Astrocyte (in vitro differentiated cells and primary cell): ENCODE measurements around the gene COMMD9. TPM values are rescaled to one million over a fixed set of nuclear protein-coding genes. Genes with fewer than 3 reads are reported as not detected.

Experiments
- DNase-seq: peaks from one replicate; pipeline ENCODE4 v3.0.0-alpha.2; 2010; ENCODE audit warnings: low read depth
- FAIRE-seq: peaks from 2 replicates; lab custom pipeline; 2011; peaks lifted over from hg19 to GRCh38; lab: Jason Lieb, UNC
- H2AFZ ChIP-seq: 2 replicates; pipeline ENCODE4 v1.6.0; 2012; ENCODE audit warnings: low read depth, low read length, inconsistent platforms
- H3K27ac ChIP-seq: 2 replicates; pipeline ENCODE4 v1.5.1; 2011; ENCODE audit warnings: low read depth, low read length, inconsistent platforms
- H3K27me3 ChIP-seq: 2 replicates; pipeline ENCODE4 v1.6.0; 2011; ENCODE audit warnings: low read length, inconsistent platforms; ENCODE audit not compliant: insufficient read depth
- H3K36me3 ChIP-seq: 2 replicates; pipeline ENCODE4 v1.5.1; 2011; ENCODE audit warnings: low read length, inconsistent platforms; ENCODE audit not compliant: insufficient read depth
- H3K4me1 ChIP-seq: 2 replicates; pipeline ENCODE4 v1.5.1; 2011; ENCODE audit warnings: low read length, inconsistent platforms; ENCODE audit not compliant: insufficient read depth
- H3K4me2 ChIP-seq: 2 replicates; pipeline ENCODE4 v1.6.0; 2012; ENCODE audit warnings: low read length, inconsistent platforms
- H3K4me3 ChIP-seq: 2 replicates; pipeline ENCODE4 v1.5.1; 2011; ENCODE audit warnings: low read depth, mild to moderate bottlenecking, low read length, inconsistent platforms; ENCODE audit not compliant: insufficient read depth
- H3K79me2 ChIP-seq: 2 replicates; pipeline ENCODE4 v1.6.0; 2012; ENCODE audit warnings: mild to moderate bottlenecking, low read length, inconsistent platforms; ENCODE audit not compliant: insufficient read depth
- H3K9ac ChIP-seq: 2 replicates; pipeline ENCODE4 v1.6.0; 2012; ENCODE audit warnings: mild to moderate bottlenecking, low read length, inconsistent platforms
- H3K9me3 ChIP-seq: 2 replicates; pipeline ENCODE4 v1.5.1; 2012; ENCODE audit warnings: low read depth, mild to moderate bottlenecking, low read length, inconsistent platforms; ENCODE audit not compliant: insufficient read depth
- H4K20me1 ChIP-seq: 2 replicates; pipeline ENCODE4 v1.6.0; 2012; ENCODE audit warnings: low read length, inconsistent platforms; ENCODE audit not compliant: insufficient read depth
- H3K27ac Mint-ChIP-seq: one replicate; pipeline ENCODE4 v1.8.0; 2021; ENCODE audit warnings: mild to moderate bottlenecking, mixed read lengths; ENCODE audit not compliant: unreplicated experiment
- H3K27me3 Mint-ChIP-seq: one replicate; pipeline ENCODE4 v1.8.0; 2021; ENCODE audit warnings: low read depth, mixed read lengths; ENCODE audit not compliant: unreplicated experiment
- H3K36me3 Mint-ChIP-seq: one replicate; pipeline ENCODE4 v1.8.0; 2021; ENCODE audit warnings: low read depth, mixed read lengths; ENCODE audit not compliant: unreplicated experiment
- H3K4me1 Mint-ChIP-seq: one replicate; pipeline ENCODE4 v1.8.0; 2021; ENCODE audit warnings: low read depth, mixed read lengths; ENCODE audit not compliant: unreplicated experiment
- H3K4me3 Mint-ChIP-seq: one replicate; pipeline ENCODE4 v1.8.0; 2021; ENCODE audit warnings: mild to moderate bottlenecking, moderate library complexity, mixed read lengths; ENCODE audit not compliant: unreplicated experiment
- H3K9me3 Mint-ChIP-seq: one replicate; pipeline ENCODE4 v1.8.0; 2021; ENCODE audit warnings: mild to moderate bottlenecking, mixed read lengths; ENCODE audit not compliant: unreplicated experiment
- EZH2 ChIP-seq: IDR thresholded peaks from 2 replicates; pipeline ENCODE4 v1.6.1; 2012; ENCODE audit warnings: mild to moderate bottlenecking, low read length, inconsistent platforms; ENCODE audit not compliant: insufficient read depth
- total RNA-seq: library from RNA; stranded (reverse); gene quantifications from 2 replicates; pipeline ENCODE4 v1.2.1, GENCODE V29; 2021
- TF ChIP-seq, protein P1 (sequence below): IDR thresholded peaks from 2 replicates; pipeline ENCODE4 v1.5.1; 2011; ENCODE audit warnings: low read depth, mild to moderate bottlenecking, inconsistent platforms, low read length, moderate library complexity; ENCODE audit not compliant: insufficient read depth

Gene COMMD9
- total RNA-seq, 1 donor from 2014 or later, result 78.4 TPM

DNA sequence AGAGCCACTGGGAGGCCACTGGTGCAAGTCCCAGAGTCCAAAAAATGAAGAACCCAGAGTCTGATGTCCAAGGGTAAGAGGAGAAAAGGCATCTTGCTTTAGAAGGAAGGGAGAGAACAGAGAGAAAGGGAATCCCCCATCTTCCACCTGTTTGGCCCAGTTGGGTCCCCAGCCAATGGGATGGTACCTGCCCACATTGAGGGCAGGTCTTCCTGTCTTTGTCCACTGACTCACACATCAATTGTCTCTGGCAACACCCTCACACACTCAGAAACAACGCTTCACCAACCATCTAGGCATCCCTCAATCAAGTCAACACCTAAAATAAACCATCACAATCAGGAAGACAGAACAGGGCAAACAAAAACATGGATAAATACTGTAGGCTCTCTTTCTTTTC is 6.3 kb downstream of the COMMD9 start:
- Histone ChIP-seq H3K4me3 (no peak overlapping the region), H3K4me2 (no peak overlapping the region), H4K20me1 (peaks cover 49% of the 10 kb centered on the region), H3K27me3 (no peaks in the 10 kb centered on the region), H3K9ac (no peak overlapping the region), H3K4me1 (peaks cover 5% of the 10 kb centered on the region), H3K9me3 (no peaks in the 10 kb centered on the region), H2AFZ (no peak overlapping the region), H3K27ac (no peak overlapping the region), H3K36me3 (no peaks in the 10 kb centered on the region), H3K79me2 (peaks cover 55% of the 10 kb centered on the region)
- no peaks in the 10 kb centered on the region for H3K27me3 Mint-ChIP-seq
- peaks cover 3% of the 10 kb centered on the region for H3K36me3 Mint-ChIP-seq
- H3K4me1 Mint-ChIP-seq, result peaks cover 17% of the 10 kb centered on the region
- TF ChIP-seq EZH2, result no peak
- TF ChIP-seq, protein P1, sequence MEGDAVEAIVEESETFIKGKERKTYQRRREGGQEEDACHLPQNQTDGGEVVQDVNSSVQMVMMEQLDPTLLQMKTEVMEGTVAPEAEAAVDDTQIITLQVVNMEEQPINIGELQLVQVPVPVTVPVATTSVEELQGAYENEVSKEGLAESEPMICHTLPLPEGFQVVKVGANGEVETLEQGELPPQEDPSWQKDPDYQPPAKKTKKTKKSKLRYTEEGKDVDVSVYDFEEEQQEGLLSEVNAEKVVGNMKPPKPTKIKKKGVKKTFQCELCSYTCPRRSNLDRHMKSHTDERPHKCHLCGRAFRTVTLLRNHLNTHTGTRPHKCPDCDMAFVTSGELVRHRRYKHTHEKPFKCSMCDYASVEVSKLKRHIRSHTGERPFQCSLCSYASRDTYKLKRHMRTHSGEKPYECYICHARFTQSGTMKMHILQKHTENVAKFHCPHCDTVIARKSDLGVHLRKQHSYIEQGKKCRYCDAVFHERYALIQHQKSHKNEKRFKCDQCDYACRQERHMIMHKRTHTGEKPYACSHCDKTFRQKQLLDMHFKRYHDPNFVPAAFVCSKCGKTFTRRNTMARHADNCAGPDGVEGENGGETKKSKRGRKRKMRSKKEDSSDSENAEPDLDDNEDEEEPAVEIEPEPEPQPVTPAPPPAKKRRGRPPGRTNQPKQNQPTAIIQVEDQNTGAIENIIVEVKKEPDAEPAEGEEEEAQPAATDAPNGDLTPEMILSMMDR, result no peak
- H3K4me3 Mint-ChIP-seq, result no peak overlapping the region
- DNase-seq, result no peak
- FAIRE-seq, result no peak
- H3K9me3 Mint-ChIP-seq, result peaks cover 2% of the 10 kb centered on the region
- no peak overlapping the region for H3K27ac Mint-ChIP-seq

DNA sequence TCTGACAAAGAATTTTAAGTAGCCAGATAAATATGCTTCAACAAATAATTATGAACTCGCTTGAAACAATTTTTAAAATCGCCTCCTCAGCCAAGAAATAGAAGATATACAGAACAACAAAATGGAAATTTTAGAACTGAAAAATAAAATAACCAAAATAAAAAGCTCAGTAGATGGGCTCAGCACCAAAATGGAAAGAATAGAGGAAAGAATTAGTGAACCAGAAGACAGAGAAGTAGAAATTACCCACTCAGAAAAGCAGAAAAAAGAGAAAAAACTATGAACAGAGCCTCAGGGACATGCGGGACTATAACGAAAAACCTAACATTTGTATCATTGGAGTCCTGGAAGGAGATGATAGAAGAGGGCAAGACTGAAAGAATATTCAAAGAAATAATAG is 7.4 kb downstream of the COMMD9 start:
- Mint-ChIP-seq H3K27ac (no peak overlapping the region), H3K27me3 (no peaks in the 10 kb centered on the region), H3K4me3 (no peak overlapping the region), H3K9me3 (peaks cover 2% of the 10 kb centered on the region), H3K4me1 (peaks cover 14% of the 10 kb centered on the region), H3K36me3 (peaks cover 4% of the 10 kb centered on the region)
- DNase-seq, result no peak
- no peak overlapping the region for H3K9ac ChIP-seq
- H3K9me3 ChIP-seq, result no peaks in the 10 kb centered on the region
- H3K4me2 ChIP-seq, result no peak overlapping the region
- no peak overlapping the region for H3K4me3 ChIP-seq
- no peak overlapping the region for H2AFZ ChIP-seq
- H3K36me3 ChIP-seq, result no peaks in the 10 kb centered on the region
- H3K4me1 ChIP-seq, result peaks cover 5% of the 10 kb centered on the region
- no peak for FAIRE-seq
- peaks cover 50% of the 10 kb centered on the region for H3K79me2 ChIP-seq
- H3K27ac ChIP-seq, result no peak overlapping the region
- H3K27me3 ChIP-seq, result no peaks in the 10 kb centered on the region
- peaks cover 49% of the 10 kb centered on the region for H4K20me1 ChIP-seq
- TF ChIP-seq EZH2, result no peak
- TF ChIP-seq, protein P1, result no peak

DNA sequence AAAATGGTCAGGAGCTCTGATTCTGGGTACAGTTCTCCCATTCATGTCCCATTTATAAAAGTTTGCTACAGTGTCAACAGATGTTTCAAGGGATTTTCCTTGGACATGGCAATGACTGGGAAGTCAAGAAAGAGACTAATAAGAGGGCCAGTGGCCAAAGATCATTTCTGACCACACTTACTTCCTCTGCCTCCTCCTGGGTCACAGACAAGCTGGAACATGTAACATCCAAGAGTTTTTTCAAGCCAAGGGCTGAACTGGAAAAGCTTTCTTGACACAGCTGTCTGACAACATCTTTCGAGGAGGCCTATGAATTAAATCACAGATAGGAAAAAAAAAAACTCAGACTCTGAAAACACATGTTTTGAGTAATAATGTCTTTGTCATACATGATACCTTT is 8.7 kb downstream of the COMMD9 start:
- Mint-ChIP-seq H3K27me3 (no peaks in the 10 kb centered on the region), H3K36me3 (peaks cover 5% of the 10 kb centered on the region), H3K4me1 (peaks cover 14% of the 10 kb centered on the region), H3K27ac (no peak overlapping the region), H3K4me3 (no peak overlapping the region), H3K9me3 (peaks cover 2% of the 10 kb centered on the region)
- TF ChIP-seq EZH2, result no peak
- TF ChIP-seq, protein P1, result no peak
- Histone ChIP-seq H3K4me2 (no peak overlapping the region), H3K36me3 (peaks cover 4% of the 10 kb centered on the region), H3K4me1 (peaks cover 5% of the 10 kb centered on the region), H3K27me3 (no peaks in the 10 kb centered on the region), H3K4me3 (no peak overlapping the region), H3K79me2 (peaks cover 46% of the 10 kb centered on the region), H3K9ac (no peak overlapping the region), H4K20me1 (peaks cover 45% of the 10 kb centered on the region), H3K9me3 (no peaks in the 10 kb centered on the region), H2AFZ (no peak overlapping the region), H3K27ac (no peak overlapping the region)
- no peak for FAIRE-seq
- no peak for DNase-seq
